Midbrain (tissue), 1 donor: ENCODE results near the gene ATP23.
A peak's percentile ranks its signal among the peaks of the same experiment; 100 is the strongest.

Experiments
- DNase-seq: peaks from one replicate; lab custom pipeline; 2025; lab: John Stamatoyannopoulos, UW

Gene ATP23, protein sequence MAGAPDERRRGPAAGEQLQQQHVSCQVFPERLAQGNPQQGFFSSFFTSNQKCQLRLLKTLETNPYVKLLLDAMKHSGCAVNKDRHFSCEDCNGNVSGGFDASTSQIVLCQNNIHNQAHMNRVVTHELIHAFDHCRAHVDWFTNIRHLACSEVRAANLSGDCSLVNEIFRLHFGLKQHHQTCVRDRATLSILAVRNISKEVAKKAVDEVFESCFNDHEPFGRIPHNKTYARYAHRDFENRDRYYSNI

GRCh38 chr12:57941165-57941894 lies at the start of gene ATP23:
ATP23 (plus strand) TSS chr12:57941567; CDS start chr12:57941702, 135 bp downstream.
- peak; percentile 81 for DNase-seq

DNA sequence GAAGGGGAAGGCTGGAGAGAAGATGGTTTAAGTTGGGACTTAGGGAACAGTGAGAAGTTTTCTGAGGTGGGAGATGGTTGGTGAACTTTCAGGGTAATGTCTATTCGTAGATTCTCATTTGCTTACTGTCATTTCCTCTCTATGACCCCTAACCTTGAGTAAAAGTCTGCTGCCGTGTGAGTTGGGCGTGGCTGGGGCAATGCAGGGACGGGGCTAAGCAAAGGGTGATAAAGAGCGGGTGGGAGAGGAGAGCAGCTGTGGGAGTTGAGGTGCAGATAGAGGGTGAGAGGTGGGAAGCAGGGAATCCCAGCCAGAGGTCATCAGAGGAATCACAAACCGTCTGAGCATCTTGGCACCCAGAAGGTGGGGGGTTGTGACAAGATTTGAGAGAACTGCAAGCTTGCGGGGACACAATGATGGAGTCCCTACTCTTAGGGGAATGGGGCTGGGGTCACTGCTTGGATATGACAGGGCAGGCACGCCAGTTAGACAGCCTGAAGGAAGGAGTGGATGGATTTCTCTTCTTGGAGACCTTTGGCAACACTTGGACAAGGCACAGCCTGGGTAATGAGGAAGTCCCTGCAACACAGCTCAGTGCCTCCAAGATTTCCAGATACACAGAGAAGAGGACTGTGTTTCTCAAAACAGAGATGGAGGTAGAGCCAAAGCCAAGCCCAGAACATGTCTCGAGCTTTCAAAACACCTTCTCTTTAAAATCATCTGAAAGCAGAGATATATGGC lies 49.0 kb upstream of the ATP23 start:
- no peak for DNase-seq

- peak; percentile 90 for DNase-seq
Observed at GRCh38 chr12:57893431-57894353, 47.7 kb upstream of the ATP23 start.

DNA sequence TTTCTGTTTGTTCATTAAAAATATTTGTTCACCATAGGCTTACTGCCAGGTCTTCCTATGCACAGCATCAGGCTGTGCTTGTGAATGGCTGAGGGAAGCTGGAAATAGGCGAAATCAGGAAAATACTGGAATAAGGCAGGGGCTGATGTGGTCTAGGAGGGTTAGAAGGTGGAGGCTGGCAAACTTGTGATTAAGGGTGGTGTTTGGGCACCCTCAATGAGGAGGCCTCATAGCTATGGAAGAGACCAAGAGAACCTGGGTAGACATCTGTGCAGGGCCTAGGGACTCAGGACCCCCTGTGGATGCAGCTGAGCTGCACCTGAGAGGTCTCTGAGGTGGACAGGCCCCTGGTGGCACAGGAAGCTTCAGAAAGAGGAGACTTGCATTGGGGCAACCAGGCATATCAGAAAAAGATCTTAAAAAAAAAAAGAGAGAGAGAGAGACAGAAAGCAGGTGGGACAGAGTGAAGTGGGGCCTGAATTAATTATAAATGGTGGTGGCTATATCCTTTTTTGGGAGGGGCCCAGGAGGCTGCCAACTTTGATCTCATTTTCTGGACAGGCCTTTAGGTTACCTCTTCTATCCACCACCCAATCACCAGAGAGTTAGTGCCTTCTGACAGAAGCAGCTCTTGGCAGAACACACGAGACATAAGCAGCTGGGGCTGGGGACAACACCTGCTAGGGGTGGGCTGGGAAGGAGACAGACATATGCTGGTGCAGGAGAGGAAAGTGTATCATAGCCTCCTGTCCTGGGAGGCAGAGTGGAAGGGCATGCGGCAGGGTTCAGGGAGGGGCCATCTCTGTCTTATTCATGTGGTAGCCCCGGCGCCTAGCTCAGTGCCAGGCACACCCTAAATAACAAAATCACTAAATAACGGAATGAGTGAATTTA lies 46.7 kb upstream of the ATP23 start:
- DNase-seq: no peak

- no peak for DNase-seq
Observed at GRCh38 chr12:57895389-57896114, 45.8 kb upstream of the ATP23 start.

- peak; percentile 45 for DNase-seq
Observed at GRCh38 chr12:57896115-57896433, 45.3 kb upstream of the ATP23 start.

DNA sequence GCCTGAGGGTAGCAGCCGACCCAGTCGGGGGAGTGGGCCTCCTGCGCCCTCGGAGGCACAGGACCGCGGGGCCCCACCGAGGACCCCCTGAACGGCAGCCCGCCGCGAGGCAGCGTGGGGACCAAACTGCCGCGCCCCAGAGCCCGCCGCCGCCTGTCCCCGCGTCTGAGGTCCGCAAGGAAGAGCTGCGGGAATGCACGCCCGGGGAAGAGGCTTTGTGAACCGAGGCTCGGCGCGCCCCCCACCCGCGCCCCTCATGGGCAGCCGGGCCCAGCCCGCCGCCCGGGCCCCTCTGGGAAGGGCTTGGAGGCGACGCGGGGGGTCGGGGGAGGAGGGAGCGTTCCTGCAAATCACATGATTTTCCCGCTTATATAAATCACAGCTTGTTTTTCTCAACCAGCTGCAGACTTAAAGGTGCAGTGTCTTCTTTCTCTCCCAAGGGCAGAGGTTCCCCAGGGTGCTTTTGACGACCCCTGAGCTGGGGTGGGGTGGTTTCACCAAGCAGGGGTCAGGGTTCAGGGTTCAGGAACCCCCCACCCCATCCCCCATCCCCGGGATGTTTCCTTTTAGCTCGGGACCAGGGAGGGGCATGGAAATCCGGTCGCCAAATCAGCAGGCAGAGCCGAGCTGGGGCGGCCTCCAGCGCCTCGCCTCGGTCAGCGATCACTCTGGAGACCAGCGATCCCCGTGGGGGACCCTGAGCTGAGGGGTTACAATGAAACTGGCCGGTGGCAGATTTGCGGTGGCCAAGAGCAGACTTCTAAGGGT lies 44.7 kb upstream of the ATP23 start:
- DNase-seq: peak; percentile 82

GRCh38 chr12:57897286-57897974 lies 43.9 kb upstream of the ATP23 start:
- DNase-seq: no peak

DNA sequence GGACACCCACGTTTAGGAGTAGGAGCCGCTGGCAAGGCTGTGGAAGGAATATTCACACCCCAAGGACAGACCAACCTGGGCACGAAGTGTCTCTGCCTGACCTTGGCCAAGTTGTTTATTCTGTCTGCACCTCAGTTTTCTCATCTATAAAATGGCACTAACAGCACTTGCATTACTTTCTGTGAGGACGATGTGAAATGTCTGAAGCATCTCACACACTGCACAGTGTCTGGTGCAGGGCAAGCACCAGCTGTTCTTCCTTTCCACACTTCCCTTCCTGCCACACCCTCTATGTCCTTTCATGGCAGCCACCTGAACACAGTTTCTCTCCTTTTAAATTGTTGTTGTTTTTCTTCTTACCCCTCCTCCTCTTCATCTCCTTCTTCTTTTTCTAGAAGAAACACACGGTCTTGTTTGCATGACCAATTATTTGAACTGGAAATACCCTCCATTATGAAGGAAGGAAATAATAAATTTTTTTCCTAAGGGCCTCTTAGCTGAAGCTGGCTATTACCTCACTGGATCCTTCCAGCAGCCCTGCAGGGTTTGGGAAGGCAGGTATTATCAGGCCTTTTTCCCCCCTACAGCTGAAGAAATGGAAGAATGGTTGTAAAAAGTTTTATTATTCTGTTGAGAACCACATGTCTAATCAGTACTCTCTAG lies 42.9 kb upstream of the ATP23 start:
- no peak for DNase-seq

- peak; percentile 10 for DNase-seq
Observed at GRCh38 chr12:57899010-57899662, 42.2 kb upstream of the ATP23 start.

DNA sequence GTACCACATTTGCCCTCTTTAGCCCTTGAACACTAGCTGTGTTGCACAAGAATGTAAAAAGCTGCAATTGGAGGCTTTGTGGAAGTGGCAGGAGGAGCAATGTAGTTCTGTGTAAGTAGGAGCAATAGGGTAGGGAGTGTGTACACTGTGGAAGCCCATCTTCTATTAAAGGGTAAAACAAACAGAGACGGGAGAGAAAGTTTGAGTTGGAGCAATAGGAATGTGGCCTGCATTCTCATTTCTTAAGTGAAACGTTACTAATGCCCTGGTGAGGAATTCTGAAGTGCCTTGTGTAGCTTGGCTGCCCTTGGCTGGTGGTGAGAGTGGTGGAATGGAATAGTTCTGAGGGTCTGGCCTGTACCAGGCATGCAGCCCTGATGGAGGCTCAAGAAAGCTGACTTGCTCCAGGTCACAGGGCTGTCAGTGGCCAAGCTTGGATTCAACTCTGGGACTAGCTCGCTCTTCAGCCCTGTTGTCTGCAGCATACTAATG lies 38.8 kb upstream of the ATP23 start:
- DNase-seq: peak; percentile 19

- no peak for DNase-seq
Observed at GRCh38 chr12:57904426-57904825, 36.9 kb upstream of the ATP23 start.

GRCh38 chr12:57904848-57905811 lies 36.2 kb upstream of the ATP23 start:
- DNase-seq: peak; percentile 87

- DNase-seq: no peak
Observed at GRCh38 chr12:57905812-57906475, 35.4 kb upstream of the ATP23 start.

GRCh38 chr12:57906821-57907220 lies 34.5 kb upstream of the ATP23 start:
- no peak for DNase-seq

- DNase-seq: no peak
Observed at GRCh38 chr12:57907281-57907680, 34.1 kb upstream of the ATP23 start.
